Smooth muscle cell of the pulmonary artery (primary cell): Measurements from ENCODE around the gene TRPM6. TPM values are rescaled to one million over a fixed set of nuclear protein-coding genes. Genes with fewer than 3 reads are reported as not detected.

Experiments
- total RNA-seq: library from RNA; depleted of rRNA; stranded (reverse); fragments of >200 nt; gene quantifications from 2 replicates; pipeline ENCODE4 v1.2.3, GENCODE V29; 2014

TRPM6 gene, protein sequence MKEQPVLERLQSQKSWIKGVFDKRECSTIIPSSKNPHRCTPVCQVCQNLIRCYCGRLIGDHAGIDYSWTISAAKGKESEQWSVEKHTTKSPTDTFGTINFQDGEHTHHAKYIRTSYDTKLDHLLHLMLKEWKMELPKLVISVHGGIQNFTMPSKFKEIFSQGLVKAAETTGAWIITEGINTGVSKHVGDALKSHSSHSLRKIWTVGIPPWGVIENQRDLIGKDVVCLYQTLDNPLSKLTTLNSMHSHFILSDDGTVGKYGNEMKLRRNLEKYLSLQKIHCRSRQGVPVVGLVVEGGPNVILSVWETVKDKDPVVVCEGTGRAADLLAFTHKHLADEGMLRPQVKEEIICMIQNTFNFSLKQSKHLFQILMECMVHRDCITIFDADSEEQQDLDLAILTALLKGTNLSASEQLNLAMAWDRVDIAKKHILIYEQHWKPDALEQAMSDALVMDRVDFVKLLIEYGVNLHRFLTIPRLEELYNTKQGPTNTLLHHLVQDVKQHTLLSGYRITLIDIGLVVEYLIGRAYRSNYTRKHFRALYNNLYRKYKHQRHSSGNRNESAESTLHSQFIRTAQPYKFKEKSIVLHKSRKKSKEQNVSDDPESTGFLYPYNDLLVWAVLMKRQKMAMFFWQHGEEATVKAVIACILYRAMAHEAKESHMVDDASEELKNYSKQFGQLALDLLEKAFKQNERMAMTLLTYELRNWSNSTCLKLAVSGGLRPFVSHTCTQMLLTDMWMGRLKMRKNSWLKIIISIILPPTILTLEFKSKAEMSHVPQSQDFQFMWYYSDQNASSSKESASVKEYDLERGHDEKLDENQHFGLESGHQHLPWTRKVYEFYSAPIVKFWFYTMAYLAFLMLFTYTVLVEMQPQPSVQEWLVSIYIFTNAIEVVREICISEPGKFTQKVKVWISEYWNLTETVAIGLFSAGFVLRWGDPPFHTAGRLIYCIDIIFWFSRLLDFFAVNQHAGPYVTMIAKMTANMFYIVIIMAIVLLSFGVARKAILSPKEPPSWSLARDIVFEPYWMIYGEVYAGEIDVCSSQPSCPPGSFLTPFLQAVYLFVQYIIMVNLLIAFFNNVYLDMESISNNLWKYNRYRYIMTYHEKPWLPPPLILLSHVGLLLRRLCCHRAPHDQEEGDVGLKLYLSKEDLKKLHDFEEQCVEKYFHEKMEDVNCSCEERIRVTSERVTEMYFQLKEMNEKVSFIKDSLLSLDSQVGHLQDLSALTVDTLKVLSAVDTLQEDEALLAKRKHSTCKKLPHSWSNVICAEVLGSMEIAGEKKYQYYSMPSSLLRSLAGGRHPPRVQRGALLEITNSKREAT (N-terminal part only)
- 0.03 and 0.07 TPM in 2 replicates for total RNA-seq

DNA sequence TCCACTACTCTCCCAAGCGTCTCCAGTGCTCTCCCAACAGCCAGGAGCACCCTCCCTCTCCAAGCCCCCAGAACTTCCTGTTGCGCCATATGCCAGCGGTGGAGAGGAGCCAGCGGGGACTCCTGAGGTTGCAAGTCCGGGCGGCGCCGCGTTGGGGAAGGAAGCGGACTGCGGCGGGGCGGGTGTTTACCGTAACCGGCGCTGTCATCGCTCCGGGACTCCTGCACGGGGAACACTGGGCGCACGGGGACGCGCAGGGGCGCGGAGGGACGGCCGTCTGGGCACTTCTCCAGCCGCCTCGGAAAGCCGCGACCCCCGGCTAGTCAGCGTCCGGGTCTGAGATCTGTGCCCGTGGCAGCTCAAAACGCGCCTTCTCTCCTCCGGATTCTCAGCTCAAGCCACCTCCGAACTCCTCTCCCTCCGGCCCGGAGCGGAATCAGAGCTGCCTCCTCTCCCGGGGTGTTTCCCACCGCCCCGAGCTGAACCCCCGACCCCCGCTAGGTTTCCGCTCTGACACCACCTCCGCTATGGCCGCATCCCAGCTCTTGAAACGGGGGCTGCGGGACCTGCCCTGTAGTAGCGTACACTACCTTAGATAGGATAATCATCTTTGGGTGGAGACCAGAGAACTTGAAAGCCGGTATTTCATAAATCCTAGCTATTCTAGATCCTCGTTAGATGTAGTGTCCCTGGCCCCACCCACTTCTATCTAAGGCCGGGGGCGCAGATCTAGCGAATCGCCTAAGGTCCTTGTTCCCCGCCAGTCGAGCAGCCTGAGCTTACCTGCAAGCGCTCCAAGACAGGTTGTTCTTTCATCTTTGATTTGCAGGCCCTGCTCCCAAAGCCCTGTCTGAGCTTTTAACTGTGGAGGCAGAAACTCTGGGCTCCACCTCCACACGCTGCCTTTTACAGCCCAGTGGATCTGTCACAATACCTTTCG lies at the start of gene TRPM6:
TSS of gene TRPM6 (minus strand) at position 881 of the 940 bp plus-strand sequence. CDS start at position 816, 65 bp downstream.

Other genes starting within 250 kb of the TRPM6 start
- 2.9 and 3.2 TPM in 2 replicates for gene C9orf40, start 65.0 kb upstream of the TRPM6 start, total RNA-seq
- gene CARNMT1, start 140.4 kb upstream of the TRPM6 start, total RNA-seq, result 24.6 and 25.4 TPM in 2 replicates
- 11.5 and 25.4 TPM in 2 replicates for gene NMRK1, start 200.2 kb upstream of the TRPM6 start, total RNA-seq
- gene OSTF1, start 200.6 kb upstream of the TRPM6 start, total RNA-seq, result 31.4 and 39.7 TPM in 2 replicates